Stimulated activated CD4-positive, alpha-beta T cell treated with anti-CD3 and anti-CD28 coated beads, Interleukin-4, amount 100 ng/mL, for 24 hours (primary cell): ENCODE results near the gene SELE.
A peak's percentile ranks its signal among the peaks of the same experiment; 100 is the strongest.

Source experiments
- DNase-seq: peaks from one replicate; pipeline ENCODE4 v3.0.0-alpha.2; 2020

The SELE gene

GRCh38 chr1:169680377-169681019 is 53.4 kb downstream of the SELE start:
- peak; percentile 71 for DNase-seq

DNA sequence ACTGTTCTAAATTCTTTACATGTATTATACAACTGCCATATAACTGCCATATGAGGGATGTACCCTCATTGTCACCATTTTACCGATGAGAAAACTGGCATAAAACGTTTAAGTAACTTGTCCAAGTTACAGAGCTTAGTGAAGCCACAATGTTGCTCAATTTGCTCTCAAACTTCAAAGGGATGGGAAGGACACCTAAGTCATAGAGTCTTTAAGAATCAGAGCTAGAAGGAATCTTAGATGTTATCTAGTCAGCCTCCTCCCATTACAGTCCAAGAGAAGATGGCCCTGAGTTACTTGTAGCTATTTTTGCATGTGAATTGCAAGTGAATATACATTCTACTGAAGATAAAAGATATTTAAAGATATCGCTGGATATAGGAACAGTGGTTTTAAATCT is 54.2 kb downstream of the SELE start:
- no peak for DNase-seq

DNA sequence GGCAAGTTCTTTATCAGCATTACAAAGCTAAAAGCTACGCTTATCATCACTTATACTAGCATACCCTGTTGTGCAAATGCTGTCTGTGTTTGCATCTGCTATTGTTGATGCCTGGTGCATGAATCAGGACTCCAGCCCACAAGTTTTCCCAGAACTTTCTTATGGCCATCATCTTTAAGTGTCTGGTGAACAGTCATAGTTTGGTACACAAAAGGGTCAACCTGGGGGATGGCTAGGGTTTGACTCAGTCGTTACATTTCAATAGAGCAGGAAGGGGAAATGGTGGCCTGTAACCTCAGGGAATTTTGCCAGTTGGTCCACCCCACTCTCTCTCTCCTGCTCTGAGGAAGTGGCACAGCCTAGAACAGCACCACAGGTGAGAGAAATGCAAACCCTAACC is 57.9 kb downstream of the SELE start:
- DNase-seq = no peak
